Subcutaneous adipose tissue (tissue), 4 donors: ENCODE data around the gene SLX4. TPM values are rescaled to one million over a fixed set of nuclear protein-coding genes. Genes with fewer than 3 reads are reported as not detected.

Experiments used
- CTCF ChIP-seq: fragments of 450-650 bp; IDR thresholded peaks from one replicate; pipeline ENCODE4 v1.5.1; 2016; ENCODE audit warnings: low read depth, mild to moderate bottlenecking, control low read depth, antibody characterized with exemption, moderate library complexity
- total RNA-seq, 4 donors: library from RNA; depleted of rRNA; stranded (reverse); fragments of >200 nt; gene quantifications; one replicate each; pipeline ENCODE4 v1.1.0, GENCODE V29; 2016

SLX4 gene
- total RNA-seq, 4 donors from 2014 or later = 2.4 to 3.8 (median 2.8) TPM

DNA sequence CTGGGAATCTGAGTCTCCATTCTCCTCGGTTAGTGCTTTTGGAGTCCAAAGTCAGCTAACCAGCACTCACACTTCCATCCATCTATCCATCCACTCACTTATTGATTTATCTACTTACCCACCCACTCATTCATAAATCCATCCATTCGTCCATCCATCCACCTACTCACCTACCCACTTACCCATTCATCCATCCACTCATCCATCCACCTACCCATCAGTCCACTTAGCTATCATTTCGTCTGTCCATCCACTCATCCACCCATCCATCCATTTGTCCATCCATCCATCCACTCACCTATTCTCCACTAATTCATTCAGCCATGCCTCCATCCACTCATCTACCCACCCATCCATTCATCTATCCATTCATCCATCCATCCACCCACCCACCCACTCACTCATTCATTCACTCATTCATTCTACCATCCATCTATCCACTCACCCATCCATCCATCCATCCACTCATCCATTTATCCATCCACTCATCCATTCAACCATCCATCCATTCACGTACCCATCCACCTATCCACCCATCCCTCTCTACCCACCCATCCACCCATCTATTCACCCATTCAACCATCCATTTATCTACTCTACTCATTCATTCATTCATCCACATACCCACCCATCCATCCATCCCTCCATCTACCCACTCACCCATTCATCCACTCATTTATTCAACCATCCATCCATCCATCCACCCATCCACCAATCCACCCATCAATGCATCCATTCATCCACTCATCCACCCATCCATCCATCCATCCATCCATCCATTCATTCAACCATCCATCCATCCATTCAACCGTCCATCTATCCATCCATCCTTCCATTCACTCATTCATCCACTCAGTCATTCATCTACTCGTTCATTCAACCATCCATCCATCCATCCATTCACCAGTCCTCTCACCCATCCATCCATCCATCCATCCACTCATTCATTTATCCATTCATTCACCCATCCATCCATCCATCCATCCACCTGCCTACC is 60.3 kb downstream of the SLX4 start:
- no peak for TF ChIP-seq CTCF

DNA sequence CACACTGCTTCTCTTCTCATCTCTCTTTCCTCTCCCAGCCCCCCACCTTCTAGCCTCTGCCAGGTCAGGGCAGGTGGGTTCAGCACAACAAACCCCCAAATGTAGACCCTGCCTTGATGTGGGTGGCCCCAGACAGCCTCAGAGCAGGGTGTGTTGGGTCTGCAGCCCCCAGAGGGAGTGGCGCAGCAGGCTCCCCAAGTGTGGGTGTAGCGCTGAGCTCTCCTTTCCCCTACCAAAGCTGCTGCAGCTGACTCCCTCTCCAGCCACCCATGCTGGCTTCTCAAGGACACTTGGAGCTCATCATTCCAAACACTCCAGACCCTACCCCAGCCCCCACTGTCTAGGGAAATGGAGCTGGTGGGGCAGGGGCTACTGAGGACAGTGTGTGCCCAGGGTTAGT is 61.5 kb downstream of the SLX4 start:
- no peak for TF ChIP-seq CTCF

DNA sequence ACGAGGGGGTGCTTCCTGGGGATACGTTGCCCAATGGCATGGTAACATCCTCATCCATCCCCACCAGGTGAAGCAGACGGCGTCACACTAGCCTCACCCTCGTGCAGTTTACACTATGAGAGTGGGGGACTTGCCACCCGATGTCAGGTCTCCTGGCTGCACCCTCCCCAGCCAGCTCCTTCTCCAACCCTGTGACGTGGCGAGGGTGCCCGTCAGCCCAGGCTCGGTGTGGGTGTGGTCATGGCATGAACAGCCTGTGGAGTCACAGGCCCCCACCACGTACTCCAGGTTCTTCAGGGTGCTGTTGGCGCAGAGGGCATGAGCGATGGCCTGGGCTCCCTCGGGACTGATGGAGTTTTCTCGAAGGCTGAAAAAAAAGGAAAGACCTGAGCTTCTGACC is 62.5 kb downstream of the SLX4 start:
- no peak for TF ChIP-seq CTCF

- no peak for TF ChIP-seq CTCF
Observed at GRCh38 chr16:3548445-3548844, 63.0 kb downstream of the SLX4 start.

DNA sequence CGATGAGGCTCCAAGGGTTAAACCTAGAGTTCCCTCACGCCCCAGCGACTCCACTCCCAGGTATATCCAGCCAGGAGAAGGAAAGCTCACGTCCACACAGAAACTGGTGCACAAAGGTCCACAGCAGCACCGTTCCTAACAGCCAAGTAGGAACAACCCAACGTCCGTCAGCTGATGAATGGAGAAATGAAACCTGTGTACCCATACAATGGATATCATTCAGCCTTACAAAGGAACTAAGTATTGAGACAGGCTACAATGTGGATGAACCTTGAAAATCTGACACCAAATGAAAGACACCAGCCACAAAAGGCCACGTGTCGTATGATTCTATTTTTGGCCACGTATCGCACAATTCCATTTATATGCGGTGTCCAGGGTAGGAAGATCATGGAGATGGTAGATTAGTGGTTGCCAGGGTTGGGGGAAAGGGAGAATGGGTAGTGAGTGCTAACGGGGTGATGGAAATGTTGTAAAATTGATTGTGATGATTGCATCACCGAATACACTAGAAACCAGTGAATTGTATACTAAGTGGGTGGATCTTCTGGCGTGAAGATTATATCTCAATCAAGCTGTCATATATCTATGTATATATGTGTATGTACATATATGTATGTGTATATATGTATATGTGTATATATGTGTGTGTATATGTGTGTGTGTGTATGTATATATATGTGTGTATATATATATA is 64.3 kb downstream of the SLX4 start:
- TF ChIP-seq CTCF = no peak

DNA sequence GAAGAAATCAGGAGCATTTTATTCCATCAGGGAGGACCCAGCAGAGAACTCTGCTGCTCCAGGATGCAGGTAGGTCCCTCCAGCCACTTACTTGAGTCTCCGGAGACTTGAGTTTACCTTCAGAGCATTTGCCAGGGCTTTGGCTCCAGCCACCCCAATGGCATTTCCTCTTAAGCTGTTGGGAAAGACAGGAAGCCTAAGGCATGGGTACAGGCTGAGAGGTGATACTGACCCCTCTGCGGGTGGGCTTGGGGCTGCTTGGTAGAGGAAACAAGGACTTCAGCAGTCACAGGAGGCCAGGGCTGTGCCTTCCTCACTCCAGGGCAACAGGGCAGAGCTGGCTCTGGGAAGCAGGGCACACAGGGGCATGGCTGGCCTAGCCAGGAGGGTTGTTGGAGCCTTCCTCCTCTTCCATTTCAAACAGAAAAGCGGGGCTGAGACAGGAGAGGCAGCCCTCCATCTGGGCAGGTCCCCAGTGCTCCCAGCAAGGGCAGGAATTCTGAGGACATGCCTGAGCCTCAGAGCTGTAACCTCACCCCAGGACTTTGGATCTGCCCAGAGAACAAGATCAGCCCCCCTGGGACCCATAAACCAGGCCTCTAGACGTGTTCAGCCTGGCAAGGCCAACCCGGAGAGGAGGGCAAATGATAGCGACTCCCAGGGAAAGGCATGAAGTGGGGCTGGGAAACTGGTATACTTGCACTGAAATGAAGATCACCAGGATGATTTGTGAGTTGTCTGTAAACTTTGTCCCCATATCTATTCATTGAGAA is 68.6 kb downstream of the SLX4 start:
- TF ChIP-seq CTCF = no peak
